ENCODE measurements around the gene FMO1. TPM values are rescaled to one million over a fixed set of nuclear protein-coding genes. Genes with fewer than 3 reads are reported as not detected.
"Not testable (repeated sequence)": the region's sequence is repeated elsewhere in the genome, so short reads cannot be mapped to it uniquely, and the experiment has no call there.

Gene FMO1
- total RNA-seq, 1 donor from 2014 or later: not detected

GRCh38 chr1:171280599-171280998 is 32.3 kb downstream of the FMO1 start:
- DNase-seq (ENCODE audit: low read depth, low spot score): no peak

- no peak for DNase-seq (ENCODE audit: low read depth, low spot score)
Measured at GRCh38 chr1:171286032-171286705, 37.9 kb downstream of the FMO1 start.

- no peak for DNase-seq (ENCODE audit: low read depth, low spot score)
Measured at GRCh38 chr1:171290621-171291020, 42.3 kb downstream of the FMO1 start.

- no peak for DNase-seq (ENCODE audit: low read depth, low spot score)
Measured at GRCh38 chr1:171292799-171293198, 44.5 kb downstream of the FMO1 start.

GRCh38 chr1:171295383-171295782 is 47.1 kb downstream of the FMO1 start:
- not testable (repeated sequence) for DNase-seq (ENCODE audit: low read depth, low spot score)

- no peak for DNase-seq (ENCODE audit: low read depth, low spot score)
Measured at GRCh38 chr1:171295821-171296220, 47.5 kb downstream of the FMO1 start.

- DNase-seq (ENCODE audit: low read depth, low spot score): no peak
Measured at GRCh38 chr1:171296897-171297296, 48.6 kb downstream of the FMO1 start.

- no peak for DNase-seq (ENCODE audit: low read depth, low spot score)
Measured at GRCh38 chr1:171298696-171299095, 50.4 kb downstream of the FMO1 start.

- no peak for DNase-seq (ENCODE audit: low read depth, low spot score)
Measured at GRCh38 chr1:171299342-171299741, 51.0 kb downstream of the FMO1 start.

GRCh38 chr1:171300401-171300800 is 52.1 kb downstream of the FMO1 start:
- no peak for DNase-seq (ENCODE audit: low read depth, low spot score)

GRCh38 chr1:171310661-171311087 is 62.4 kb downstream of the FMO1 start:
- no peak for DNase-seq (ENCODE audit: low read depth, low spot score)

- DNase-seq (ENCODE audit: low read depth, low spot score): no peak
Measured at GRCh38 chr1:171311771-171312558, 63.7 kb downstream of the FMO1 start.

GRCh38 chr1:171313319-171313834 is 65.1 kb downstream of the FMO1 start:
- no peak for DNase-seq (ENCODE audit: low read depth, low spot score)

GRCh38 chr1:171313835-171314320 is 65.6 kb downstream of the FMO1 start, which contains the start of gene FMO4:
TSS of gene FMO4 (plus strand) at chr1:171314183. CDS start at chr1:171319826, 5,643 bp downstream.
- DNase-seq (ENCODE audit: low read depth, low spot score): peak; percentile 97

- DNase-seq (ENCODE audit: low read depth, low spot score): no peak
Measured at GRCh38 chr1:171329251-171329650, 81.0 kb downstream of the FMO1 start.

GRCh38 chr1:171334024-171334640 is 85.8 kb downstream of the FMO1 start:
- no peak for DNase-seq (ENCODE audit: low read depth, low spot score)

Other genes with a start within 250 kb of the FMO1 start
- gene FMO3, start 157.6 kb upstream of the FMO1 start, total RNA-seq: 0.28 TPM in 1 of 2 replicates, not detected in the other
- gene FMO2, start 63.2 kb upstream of the FMO1 start, total RNA-seq: under 0.01 and 8.0 TPM in 2 replicates
- gene FMO4, start 65.7 kb downstream of the FMO1 start, total RNA-seq: 0.86 and 0.88 TPM in 2 replicates
- 58.1 and 72.6 TPM in 2 replicates for gene PRRC2C, start 237.0 kb downstream of the FMO1 start, total RNA-seq